HL-60/S4 treated with retinoic acid at 250 ng/mL for 4 days and 3 days (cell line): ENCODE data around the gene TMUB1.

ENCODE experiments used
- in situ Hi-C: fragments of 300-500 bp; cut with MboI; formaldehyde crosslinking; loops from 2 replicates; pipeline ENCODE4 v1.7.0; 2022; ENCODE audit warnings: low sequenced_read_pairs

Gene TMUB1

GRCh38 chr7:151121380-151122170, 38.3 kb upstream of the TMUB1 start:
- in situ Hi-C loops: no loop called here

DNA sequence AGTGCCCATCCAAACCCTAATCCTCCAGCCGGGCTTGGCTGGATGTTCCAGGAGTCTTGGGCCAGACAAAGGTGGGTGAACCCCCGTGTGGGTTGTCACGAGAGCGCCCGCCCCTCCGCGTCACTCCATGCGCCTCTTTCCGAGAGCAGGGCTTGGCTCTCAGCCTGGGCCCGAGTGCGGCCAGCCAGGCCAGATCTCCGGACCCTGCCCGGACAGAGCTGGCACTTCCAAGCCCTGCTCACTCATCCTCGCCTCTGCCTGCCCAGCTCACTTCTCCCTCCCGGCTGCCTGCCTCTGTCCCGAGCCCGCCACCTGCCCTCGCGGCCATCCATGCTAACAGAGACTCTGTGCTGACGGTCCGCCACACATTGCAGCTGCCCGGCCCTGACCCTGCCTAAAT, 37.6 kb upstream of the TMUB1 start:
- in situ Hi-C loops: no loop called here

GRCh38 chr7:151119902-151120301, 36.6 kb upstream of the TMUB1 start:
- in situ Hi-C loops: no loop called here

GRCh38 chr7:151119055-151119415, 35.7 kb upstream of the TMUB1 start:
- in situ Hi-C loops: no loop called here

GRCh38 chr7:151118108-151119054, 35.1 kb upstream of the TMUB1 start:
- in situ Hi-C loops: no loop called here

DNA sequence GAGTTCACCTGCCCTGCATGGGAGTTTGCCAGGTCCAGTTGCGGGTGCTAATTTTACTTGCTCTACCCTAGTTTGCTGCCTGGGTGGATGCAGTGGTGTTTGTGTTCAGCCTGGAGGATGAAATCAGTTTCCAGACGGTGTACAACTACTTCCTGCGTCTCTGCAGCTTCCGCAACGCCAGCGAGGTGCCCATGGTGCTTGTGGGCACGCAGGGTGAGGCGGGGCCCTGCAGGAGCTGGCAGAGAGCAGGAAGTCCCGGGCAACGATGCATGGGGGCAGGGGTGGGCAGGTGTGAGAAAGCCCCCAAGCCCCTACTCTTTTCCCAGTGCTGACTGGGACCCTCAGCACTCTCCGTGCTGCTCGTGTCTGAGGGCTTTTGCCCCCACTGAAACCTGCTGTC, 34.3 kb upstream of the TMUB1 start:
- in situ Hi-C loops: no loop called here

DNA sequence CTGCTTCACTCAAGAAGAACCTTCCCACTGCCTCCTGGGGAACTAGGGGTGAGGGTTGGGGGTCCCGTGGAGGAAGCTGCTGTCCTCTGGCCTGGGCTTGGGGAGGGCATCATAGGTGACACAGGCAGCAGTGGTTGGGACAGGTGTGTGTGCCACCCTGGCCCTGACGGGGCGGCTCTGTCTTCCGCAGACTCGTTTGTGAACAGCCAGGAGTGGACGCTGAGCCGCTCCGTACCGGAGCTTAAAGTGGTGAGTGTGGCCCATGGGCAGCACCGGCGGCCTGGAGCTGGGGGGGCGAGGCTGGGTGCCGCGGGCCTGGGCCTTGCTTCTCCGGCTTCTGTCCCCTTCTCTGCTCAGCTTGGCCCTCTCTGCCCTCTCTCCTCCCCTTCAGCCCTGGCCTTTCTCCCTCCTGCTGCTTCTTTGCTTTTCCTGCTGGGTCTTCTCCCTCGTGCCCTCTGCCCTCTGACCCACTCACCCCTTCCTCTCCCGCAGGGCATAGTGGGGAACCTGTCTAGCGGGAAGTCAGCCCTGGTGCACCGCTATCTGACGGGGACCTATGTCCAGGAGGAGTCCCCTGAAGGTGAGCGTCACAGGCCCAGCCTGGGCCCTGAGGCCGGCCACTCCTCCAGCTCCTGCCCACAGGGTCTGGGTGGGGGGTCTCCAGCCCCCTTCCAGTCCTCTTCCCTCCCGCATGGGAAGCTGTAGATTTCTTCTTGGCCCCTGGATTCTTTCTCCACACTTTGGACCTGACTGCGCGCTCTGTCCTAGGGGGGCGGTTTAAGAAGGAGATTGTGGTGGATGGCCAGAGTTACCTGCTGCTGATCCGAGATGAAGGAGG, 33.5 kb upstream of the TMUB1 start:
- in situ Hi-C loops: no loop called here

- in situ Hi-C loops: no loop called here
Measured at GRCh38 chr7:151115836-151116418, 32.6 kb upstream of the TMUB1 start.

DNA sequence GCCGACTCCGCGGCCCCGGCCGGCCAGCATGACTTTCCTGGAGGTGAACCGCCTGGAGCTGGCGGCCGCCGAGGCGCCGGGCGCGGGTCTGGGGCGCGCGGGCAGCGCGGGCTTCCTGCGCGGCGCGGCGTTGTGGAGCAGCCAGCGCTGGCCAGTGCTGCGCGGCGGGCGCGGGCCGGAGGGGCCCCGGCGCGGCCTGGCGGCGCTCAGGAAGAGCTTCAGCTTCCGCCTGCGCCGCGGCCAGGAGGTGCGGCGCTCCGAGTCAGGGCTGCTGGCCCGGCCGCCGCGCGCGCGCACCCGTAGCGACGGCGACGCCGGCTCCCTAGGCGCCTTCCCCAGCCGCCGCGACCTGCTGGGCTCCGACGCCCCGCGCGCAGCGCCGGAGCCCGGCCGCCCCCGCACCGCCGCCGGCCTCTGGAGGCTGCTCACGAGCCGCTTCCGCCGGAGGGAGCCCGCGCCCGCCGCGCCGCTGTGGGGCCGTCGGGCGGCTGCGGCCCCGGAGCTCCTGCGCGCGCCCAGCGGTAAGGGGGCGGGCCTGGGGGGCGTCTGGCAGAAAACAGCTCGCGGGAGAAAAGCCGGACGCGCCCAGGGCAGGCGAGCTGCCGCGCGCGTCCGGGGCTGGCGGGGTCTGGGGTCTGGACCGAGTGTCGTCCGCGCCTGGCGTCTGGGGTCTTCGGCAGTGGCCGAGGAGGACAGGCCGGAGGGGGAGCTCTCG, 32.0 kb upstream of the TMUB1 start:
- in situ Hi-C loops: no loop called here

DNA sequence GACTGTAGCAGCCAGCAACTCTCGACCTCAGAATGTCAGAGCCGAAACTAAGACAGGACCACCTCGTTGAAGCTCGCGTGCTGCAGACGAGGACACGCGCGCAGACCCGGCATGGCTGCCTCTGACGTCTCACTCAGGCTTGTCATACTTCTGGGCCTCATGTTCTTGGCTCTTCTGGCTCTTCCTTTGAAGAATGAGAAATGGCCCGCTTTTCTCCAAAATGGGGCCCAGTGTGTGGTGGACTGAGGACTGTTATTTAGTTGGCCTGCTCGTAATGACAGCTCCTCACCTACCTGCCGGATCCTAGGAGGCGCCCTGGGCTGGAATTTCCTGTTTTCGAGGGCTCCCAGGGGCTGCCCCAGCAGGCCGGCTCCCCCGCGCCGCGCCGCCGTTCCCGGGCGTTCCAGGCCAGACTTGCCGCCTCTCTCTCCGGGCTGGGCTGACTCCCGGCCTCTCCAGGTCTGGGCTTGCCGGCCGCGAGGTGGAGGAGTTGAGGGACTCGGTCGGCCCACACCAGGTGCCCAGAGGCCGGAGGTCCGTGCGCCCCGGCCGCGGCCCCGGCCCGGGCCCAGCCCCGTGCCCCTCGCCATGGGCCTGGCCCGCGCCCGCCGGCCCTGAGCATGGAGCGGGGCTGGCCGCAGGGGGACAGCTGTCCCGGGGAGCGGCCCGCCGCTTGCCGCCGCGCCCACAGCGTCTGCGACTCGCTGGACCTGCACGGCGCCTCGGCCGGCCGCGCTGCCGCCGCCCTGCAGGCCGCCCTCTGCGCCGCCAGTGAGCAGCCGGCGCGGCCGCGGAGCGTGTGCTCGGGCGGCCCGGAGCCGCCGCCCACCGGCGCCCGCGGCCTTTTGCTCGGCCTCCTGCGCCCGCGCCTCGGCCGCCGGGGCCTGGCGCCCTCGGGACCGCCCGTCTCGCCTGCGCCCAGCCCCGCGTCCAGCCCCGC, 31.1 kb upstream of the TMUB1 start:
- in situ Hi-C loops: no loop called here

DNA sequence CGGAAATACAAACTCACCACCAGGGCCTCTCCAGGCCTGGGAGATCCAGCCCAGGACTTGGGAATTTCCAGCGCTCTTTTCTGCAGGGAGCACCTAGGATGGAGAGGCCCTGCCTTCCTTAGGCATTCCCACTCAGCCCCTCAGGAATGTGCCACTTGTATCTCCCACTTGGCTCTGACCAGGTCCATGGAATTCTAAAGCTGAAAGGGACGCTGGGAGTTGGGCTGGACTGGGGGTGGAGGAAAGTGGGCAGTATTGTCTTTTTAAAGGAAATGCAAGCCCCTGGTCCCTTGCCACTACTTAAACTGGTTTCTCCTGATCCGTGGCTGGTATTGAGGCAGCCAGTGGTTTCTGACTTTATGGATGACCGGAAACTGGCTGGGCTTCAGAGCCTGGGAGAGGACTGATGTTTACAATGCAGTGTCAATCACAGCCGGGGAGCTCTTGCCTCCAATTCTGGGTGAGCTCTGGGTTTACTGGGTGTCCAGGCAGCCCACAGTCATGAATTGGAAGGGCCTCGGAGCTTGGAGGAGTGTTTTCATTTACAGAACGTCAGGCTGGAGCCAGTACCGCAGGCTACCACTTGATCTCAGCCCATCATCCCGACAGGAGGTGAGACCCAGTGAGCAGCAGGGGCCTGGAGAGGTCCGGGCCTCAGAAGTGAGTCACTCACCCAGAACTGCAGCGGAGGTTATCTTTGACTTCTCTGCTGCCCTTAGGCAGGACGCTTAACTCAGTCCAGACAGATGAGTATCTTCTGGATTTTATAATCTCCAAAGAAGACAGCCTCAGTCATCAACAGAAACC, 30.3 kb upstream of the TMUB1 start:
- in situ Hi-C loops: no loop called here

DNA sequence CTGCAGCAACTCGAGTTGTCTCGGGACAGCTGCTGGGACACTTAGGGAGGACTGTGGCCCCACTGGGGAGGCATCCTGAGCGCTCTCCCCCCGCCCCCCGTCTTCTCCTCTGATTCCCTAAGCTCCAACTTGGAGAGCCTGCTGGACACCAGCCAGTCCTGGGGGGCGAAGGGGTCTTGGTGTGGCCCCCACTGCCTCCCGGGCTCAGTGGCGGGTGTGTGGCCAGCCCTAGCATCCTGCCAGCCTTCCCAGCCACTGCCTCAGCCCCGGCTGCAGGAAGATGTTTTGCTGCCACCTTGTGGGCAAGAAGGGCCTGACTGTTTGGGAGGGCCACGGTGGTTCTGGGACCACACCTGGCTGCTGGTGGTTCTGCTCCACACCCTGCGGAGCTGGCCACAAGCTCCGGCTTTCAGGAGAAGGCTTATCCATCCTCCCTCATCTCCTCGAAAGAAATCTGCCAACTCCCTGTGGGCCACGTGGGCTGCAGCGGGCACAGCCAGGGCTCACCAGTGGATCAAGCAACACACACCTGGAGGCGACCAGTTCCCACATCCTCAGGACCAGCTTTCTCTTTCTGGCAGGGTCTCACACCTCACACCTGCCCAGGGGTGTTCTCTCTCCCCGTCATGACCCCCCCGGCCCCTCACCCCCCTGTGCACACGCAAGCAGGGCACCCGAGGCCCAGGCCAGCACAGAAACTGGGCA, 27.8 kb upstream of the TMUB1 start:
- in situ Hi-C loops: no loop called here

GRCh38 chr7:151110236-151110940, 27.1 kb upstream of the TMUB1 start:
- in situ Hi-C loops: no loop called here

- in situ Hi-C loops: no loop called here
Measured at GRCh38 chr7:151109094-151110048, 26.1 kb upstream of the TMUB1 start.

- in situ Hi-C loops: no loop called here
Measured at GRCh38 chr7:151107882-151108281, 24.6 kb upstream of the TMUB1 start.
